HG03575 (cell line): ENCODE data around the gene NRSN2.

Source experiments
- ATAC-seq: cut with Tn5 transposase; IDR thresholded peaks from one replicate; pipeline ENCODE4 v1.9.1; 2021; ENCODE audit not compliant: unreplicated experiment, insufficient number of reproducible peaks, low FRiP score; ENCODE audit errors: extremely low read depth

Gene NRSN2

GRCh38 chr20:346640-347316, at the start of gene NRSN2:
TSS of gene NRSN2 (plus strand) at chr20:347111. CDS start at chr20:349644, 2,533 bp downstream.
- ATAC-seq, result no peak

- no peak for ATAC-seq
Observed at GRCh38 chr20:297925-298775, 48.8 kb upstream of the NRSN2 start.

- ATAC-seq, result no peak
Observed at GRCh38 chr20:298776-299391, 48.0 kb upstream of the NRSN2 start.

GRCh38 chr20:300345-300990, 46.4 kb upstream of the NRSN2 start:
- no peak for ATAC-seq

GRCh38 chr20:301886-302848, 44.7 kb upstream of the NRSN2 start:
- ATAC-seq, result no peak

- no peak for ATAC-seq
Observed at GRCh38 chr20:305745-306144, 41.2 kb upstream of the NRSN2 start.

- ATAC-seq, result no peak
Observed at GRCh38 chr20:308427-309038, 38.4 kb upstream of the NRSN2 start.

GRCh38 chr20:309306-309840, 37.5 kb upstream of the NRSN2 start:
- ATAC-seq, result no peak

GRCh38 chr20:309841-310644, 36.9 kb upstream of the NRSN2 start:
- ATAC-seq, result peak; percentile 84

- no peak for ATAC-seq
Observed at GRCh38 chr20:310645-311044, 36.3 kb upstream of the NRSN2 start.

- ATAC-seq, result no peak
Observed at GRCh38 chr20:311609-312008, 35.3 kb upstream of the NRSN2 start.

GRCh38 chr20:312067-312466, 34.8 kb upstream of the NRSN2 start:
- no peak for ATAC-seq

GRCh38 chr20:312866-313265, 34.0 kb upstream of the NRSN2 start:
- ATAC-seq, result no peak

GRCh38 chr20:313402-313801, 33.5 kb upstream of the NRSN2 start:
- ATAC-seq, result no peak

- ATAC-seq, result no peak
Observed at GRCh38 chr20:313948-314347, 33.0 kb upstream of the NRSN2 start.

GRCh38 chr20:316316-317068, 30.4 kb upstream of the NRSN2 start:
- no peak for ATAC-seq
